GF-D8 (cell line): ENCODE data around the gene SDF2L1.
"Not testable (repeated sequence)": the region's sequence is repeated elsewhere in the genome, so short reads cannot be mapped to it uniquely, and the experiment has no call there.

Source experiments
- DNase-seq: peaks from one replicate; lab custom pipeline; 2025; lab: John Stamatoyannopoulos, UW

SDF2L1 gene

DNA sequence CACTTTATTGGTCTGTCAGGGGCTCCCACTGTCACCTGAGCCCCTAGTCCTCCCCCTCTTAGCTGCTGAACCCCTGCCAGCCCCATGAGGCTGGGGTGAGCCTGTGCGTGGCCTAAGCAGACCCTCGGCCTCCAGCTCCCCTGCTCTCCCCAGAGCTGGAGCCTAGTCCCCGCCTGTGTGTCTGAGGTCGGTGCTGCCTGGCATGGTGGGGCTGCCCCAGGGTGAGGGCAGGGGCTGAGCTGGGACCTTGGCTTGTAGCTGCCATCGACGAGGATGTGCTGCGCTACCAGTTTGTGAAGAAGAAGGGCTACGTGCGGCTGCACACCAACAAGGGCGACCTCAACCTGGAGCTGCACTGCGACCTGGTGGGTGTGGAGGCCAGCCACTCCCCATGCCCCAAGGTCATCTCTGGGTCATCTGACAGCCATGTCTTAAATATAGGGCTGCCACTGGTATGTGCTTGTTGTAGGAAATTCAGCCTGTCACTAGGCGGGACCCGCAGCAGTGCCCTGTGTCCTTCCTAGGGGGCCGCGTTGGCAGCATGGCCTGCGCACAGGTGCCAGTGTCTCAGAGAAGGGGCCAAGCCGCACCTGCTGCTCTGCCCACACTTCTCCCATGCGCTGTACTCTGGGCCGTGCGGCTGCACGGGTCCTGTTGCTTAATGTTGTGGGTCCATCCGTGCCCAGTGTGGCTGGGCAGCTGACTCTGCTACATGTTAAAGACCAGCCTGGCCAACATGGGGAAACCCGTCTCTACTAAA lies 44.7 kb downstream of the SDF2L1 start:
- no peak for DNase-seq

DNA sequence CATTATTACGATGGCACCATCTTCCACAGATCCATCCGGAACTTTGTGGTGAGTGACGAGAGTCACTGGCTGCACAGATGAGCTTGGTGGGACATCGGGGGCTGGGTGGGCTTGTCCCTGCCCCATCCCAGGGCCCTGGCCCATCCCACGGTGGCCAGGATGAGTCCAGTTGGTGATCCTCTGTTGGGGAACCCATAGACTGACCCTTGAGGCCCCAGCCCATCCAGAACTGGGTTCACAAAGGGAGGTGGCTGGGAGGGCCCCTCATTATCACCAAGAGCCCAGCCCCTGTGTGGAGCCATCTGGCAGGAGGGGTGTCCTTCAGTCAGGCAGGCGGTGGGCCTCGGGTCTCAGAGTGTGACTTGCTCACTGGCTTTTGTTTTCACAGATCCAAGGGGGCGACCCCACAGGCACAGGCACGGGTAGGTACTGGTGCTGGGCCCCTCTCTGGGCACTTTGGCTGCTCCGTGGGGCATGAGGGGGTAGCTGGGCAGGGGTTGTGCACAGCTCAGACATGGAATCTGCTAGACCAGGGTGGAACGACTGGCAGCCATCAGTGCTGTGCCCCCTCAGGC lies 45.7 kb downstream of the SDF2L1 start:
- no peak for DNase-seq

- no peak for DNase-seq
Measured at GRCh38 chr22:21688341-21688705, 46.2 kb downstream of the SDF2L1 start.

DNA sequence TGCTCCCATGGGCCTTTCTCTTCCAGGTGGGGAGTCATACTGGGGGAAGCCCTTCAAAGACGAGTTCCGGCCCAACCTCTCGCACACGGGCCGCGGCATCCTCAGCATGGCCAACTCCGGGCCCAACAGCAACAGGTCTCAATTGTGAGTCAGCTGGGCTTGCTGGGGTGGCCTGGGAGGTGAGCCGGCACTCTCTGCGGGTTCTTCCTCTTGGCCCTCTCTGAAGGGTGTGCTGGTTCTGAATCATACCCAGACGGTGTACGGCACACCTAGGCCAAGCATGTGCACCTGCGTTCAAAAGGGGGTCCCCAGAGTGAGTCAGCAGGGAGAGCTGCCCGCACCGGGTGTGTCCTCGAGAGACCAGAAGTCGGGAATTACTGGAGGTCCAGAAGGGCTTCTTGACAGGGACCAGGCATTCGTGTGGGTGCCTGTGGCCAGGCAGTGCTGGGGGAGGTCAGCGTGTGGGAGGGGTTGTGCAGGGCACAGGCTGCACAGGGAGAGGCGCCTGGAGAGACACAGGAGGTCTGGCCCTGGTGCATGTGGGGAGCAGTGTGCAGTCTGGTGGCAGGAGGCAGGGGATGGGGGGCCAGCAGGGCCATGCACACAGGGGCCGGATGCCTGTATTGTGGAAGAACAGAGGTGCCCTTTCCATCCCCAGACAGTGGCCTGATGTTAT lies 46.7 kb downstream of the SDF2L1 start:
- no peak for DNase-seq

- no peak for DNase-seq
Measured at GRCh38 chr22:21690401-21690801, 48.3 kb downstream of the SDF2L1 start.

GRCh38 chr22:21691816-21692215 lies 49.7 kb downstream of the SDF2L1 start:
- no peak for DNase-seq

DNA sequence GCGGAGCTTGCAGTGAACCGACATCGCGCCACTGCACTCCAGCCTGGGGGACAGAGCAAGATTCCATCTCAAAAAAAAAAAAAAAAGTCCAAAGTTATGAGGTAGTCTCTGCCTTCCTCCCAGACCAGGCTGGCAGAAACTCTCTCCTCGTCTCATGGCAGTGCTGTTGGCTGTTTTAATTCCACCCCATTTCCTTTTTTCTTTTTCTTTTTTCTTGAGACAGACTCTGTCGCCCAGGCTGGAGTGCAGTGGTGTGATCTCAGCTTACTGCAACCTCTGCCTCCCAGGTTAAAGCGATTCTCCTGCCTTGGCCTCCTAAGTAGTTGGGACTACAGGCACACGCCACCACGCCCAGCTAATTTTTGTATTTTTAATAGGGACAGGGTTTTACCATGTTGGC lies 50.8 kb downstream of the SDF2L1 start:
- not testable (repeated sequence) for DNase-seq

GRCh38 chr22:21693333-21693998 lies 51.4 kb downstream of the SDF2L1 start:
- DNase-seq: no peak
